ENCODE results near the gene RBFOX1.

- TF ChIP-seq CTCF (IDR thresholded peaks at IDR 0.05) (no peak), EZH2 (IDR thresholded peaks at IDR 0.05; ENCODE audit: borderline replicate concordance, insufficient read depth, low read depth, low read length, poor library complexity, severe bottlenecking) (no peak)
Observed at GRCh38 chr16:7506363-7506762, 173.7 kb downstream of the RBFOX1 start.
